HG02981 (cell line): ENCODE measurements around the gene TRIM67.
"Not testable (repeated sequence)": the region's sequence is repeated elsewhere in the genome, so short reads cannot be mapped to it uniquely, and the experiment has no call there.

Experiments used
- ATAC-seq: cut with Tn5 transposase; IDR thresholded peaks from one replicate; pipeline ENCODE4 v1.9.1; 2021; ENCODE audit warnings: mild to moderate bottlenecking, moderate library complexity; ENCODE audit not compliant: unreplicated experiment

TRIM67 gene

DNA sequence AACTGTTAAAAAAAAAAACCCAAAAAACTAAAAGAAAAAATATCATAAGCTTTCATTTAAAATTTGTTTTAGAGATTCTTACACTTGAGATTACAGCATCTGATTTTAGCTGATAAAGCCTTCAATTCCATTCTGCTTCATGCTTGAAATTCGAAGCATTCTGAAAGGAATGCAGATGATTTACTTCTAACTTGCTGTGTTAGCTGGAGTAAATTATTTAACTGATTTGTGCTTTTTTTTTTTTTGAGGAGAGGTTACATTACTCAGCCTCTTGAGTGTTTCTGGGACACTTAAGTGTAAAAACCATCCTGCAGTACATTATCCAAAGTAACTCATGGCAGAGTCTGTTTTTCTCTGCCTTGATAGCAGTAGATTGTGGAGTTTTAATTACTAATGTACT lies 4.5 kb upstream of the TRIM67 start:
- ATAC-seq, result no peak

DNA sequence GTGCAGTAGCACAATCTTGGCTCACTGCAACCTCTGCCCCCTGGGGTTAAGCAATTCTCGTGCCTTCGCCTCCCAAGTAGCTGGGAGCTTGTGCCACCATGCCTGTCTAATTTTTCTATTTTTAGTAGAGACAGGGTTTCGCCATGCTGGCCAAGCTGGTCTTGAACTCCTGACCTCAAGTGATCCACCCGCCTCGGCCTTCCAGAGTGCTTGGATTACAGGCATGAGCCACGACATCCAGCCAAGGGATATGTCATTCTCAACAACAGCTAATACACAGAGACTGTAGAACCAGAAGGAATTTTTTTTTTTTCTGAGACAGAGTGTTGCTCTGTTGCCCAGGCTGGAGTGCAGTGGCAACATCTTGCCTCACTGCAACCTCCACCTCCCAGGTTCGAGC lies 3.7 kb upstream of the TRIM67 start:
- ATAC-seq, result not testable (repeated sequence)

DNA sequence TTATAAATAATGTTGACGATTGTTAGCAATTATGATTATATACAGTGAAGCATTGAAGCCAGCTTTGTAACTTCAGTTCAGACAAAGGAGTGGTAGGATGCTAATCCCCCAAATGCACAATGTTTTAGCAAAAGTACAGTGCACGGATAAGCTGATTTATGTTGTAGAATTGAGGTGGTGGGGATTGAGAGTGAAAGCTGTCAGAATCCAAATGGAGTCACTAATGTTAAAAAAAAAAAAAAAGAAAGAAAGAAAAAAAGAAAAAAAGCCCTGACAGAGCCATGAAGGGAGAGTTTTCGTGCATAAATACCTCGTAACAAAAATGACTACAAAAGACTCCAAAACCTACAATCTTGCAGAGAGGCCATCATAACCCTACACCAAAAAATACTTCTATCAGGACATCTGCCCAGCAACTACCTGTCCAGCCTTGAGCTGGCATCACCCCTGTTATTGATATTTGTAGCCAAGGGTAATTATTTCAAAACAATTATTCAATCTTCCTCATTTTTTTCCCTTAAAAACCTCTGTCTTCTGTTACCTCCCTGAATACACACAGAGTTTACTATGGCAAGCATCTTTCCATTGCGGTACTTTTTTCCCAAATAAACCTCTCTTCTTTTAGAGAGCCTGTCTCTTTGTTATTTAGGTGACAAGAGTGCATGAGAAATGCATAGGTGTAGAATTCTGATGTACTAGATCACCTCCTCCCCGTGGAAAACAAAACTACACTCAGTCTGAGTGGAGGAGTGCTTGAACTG lies 2.5 kb upstream of the TRIM67 start:
- no peak for ATAC-seq

DNA sequence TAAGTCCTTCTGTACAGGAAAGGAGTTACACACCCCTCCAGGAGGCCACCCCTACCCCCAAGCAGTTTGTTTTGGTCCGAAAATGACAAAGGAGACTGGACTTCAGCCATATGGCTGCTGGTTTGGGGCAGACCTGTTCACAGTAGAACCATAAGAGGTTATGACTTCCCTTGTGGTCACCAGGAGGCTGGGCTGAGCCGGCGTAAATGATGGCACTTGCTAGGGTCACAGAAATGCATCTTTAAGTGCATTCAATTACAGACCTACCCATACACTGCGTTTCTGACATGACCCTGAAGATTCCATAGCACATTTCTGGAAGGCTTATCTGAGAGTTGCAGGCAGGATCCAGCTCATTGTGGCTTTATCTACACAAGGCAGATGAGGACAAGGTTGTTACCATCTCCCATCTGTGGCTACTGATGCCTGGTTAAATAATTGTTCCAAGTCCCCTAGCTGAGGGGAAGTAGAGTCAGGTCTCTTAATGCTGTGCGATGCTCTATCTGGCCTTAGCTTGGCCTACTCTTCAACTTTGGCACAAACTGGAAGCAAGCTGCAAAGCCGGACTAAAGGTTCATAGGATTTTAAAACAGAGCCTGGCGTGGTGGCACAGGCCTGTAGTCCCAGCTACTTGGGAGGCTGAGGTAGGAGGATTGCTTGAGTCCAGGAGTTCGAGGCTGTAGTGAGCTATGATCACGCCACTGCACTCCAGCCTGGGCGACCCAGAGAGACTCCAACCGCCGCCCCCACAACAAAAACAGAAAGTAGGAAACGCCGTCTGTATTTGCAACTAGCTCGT lies 1.7 kb upstream of the TRIM67 start:
- no peak for ATAC-seq

DNA sequence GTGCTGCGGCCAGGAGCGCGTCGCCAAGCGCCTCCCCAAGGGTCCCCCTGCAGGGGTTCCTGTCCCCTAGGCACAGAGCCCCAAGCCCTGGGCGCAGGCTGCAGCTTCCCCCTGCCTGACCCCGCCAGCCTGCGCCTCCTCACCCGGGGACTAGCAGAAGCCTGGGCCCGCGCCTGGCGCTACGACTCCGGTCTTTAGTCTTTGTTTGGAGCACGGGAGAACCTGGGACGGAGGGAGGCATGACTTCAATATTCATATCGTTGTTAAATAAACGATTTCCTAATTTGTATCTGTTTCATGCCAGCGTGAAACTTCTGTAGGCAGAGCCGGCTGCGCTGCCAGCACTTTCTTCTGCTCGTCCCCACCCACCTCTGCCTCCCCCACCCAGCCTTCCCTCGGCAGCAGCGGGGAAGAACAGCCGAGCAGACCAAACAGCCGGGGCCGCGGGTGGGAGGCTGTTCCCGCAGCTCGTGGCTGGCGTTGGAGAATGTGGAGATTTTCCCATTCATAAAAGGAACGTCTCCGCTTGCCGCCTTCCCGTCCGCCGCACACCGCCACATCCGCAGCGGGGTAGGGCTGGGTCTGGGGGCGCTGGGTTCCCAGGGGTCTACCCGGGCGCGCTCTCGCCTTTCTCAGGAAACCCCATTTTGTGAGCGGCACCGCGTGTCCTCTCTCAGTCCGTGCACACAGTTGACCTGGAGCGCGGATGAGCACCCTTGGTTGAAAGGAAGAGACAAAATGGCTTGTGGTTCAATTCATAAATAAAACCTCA lies 777 bp upstream of the TRIM67 start:
- no peak for ATAC-seq

DNA sequence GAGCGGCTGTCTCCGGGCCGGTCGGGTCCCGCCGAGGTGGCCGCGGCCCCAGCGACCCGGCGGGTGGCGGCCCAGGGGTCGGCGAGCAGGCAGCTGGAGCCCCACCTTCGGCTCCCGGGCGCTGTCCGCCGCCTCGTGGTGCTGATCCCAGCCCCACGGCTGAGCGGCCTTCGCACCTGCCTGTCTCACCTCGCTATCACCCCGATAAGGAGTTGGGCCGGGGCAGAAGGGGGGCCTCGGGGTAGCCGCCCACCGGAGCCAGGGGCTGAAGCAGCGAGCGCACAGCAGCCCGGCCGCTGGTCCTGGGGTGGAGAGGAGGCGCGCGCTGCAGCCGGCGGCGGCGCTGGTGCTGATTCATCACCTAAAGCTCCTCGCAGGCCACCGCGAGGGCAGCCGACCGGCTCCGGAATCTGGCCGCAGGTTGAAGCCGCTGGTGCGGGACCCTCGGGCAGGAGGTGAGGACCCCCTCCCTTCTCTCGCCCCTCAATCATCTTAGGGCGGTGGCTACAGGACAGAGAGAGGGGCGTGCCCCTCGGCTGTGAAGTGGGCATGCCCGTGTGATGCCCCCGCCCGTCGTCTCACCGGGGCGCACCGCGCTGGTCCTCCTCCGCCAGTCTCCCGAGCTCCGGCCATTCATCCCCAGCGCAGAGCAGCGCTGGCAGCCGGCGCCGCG lies 575 bp downstream of the TRIM67 start:
- peak; percentile 44 for ATAC-seq

DNA sequence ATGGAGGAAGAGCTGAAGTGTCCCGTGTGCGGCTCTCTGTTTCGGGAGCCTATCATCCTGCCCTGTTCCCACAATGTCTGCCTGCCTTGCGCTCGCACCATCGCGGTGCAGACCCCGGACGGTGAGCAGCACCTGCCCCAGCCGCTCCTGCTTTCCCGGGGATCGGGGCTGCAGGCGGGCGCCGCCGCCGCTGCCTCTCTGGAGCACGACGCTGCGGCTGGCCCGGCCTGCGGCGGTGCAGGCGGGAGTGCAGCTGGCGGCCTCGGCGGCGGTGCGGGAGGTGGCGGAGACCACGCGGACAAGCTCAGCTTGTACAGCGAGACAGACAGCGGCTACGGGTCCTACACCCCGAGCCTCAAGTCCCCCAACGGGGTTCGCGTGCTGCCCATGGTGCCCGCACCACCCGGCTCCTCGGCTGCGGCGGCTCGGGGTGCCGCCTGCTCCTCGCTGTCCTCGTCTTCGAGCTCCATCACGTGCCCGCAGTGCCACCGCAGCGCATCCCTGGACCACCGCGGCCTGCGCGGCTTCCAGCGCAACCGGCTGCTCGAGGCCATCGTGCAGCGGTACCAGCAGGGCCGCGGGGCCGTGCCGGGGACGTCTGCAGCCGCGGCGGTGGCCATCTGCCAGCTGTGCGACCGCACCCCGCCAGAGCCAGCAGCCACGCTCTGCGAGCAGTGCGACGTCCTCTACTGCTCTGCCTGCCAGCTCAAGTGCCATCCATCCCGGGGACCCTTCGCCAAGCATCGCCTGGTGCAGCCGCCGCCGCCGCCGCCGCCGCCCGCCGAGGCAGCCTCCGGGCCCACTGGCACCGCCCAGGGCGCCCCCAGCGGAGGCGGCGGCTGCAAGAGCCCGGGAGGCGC lies 1.3 kb downstream of the TRIM67 start:
- no peak for ATAC-seq

DNA sequence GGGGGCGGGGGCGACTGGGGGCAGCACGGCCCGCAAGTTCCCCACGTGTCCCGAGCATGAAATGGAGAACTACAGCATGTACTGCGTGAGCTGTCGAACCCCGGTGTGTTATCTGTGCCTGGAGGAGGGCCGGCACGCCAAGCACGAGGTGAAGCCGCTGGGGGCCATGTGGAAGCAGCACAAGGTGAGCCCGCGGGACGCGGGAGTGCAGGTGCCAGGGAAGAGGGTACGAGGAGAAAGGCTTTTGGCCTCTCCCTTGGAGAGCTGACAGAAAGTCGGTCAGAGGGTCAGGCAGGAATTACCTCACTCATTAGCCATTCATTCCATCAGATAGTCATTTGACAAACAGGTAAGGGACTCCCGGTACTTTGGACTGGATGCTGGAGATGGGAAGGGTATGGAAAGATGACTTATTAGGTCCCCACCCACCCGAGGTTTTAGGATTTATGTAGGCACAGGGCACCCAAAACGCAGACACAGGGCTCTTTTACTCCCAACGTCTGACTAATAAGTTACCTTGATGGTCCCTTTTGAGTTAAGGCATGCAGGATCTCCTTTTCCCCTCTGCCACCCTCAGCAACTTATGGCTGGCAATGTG lies 2.1 kb downstream of the TRIM67 start:
- no peak for ATAC-seq

DNA sequence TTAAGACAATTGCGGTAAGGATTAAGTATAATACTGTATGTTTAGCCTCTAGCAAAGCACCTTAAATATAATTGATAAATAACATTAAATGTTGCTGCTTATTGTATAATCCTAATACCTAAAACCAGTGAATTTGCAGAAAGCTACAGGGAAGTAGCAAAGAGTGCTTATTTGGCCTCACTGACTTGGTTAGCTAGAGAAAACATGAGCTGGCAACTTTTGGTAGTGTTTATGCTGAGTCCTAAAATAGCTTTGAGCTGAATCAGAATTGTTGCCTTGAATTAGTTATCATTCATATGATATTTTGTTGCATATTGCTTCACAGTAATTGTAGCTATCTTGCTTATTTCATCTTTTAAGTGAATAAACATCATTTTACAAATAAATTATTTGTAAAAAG lies 3.5 kb downstream of the TRIM67 start:
- no peak for ATAC-seq

DNA sequence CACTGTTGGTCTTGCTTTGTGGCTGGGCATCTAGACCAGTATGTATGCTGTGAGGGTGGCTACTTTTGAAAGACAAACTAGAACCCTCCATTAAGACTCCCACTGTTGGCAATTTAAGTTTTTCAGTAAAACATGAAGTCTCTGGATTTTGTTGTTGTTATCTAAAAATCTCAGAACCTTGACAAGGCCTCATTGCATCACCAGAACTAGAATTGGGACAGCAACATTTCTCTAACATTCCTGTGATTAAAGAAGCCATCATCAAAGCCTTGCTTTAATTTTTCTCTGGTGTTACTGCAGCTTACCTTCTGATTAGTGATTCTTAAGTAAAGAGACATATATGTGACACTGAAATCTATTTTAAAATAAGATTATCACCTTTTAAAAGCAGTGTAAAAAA lies 4.5 kb downstream of the TRIM67 start:
- ATAC-seq, result no peak

DNA sequence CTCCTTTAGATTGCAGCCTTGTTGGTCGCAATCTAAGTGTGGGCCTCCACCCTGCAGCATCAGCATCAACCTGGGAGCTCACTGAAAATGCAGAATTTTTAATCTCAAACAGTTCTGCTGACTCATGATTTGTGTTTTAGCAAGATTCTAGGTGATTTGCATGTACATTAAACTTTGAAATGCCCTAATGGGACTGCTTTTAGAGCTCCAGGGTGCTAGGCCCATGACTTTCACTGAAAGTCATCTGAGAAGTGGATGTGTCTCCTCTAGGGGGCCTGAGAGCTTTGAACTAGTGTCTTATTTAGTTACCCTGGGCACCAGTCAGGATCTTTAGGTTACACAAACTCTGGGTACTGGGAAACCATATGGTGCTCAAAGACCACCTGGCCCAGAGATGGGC lies 9.0 kb downstream of the TRIM67 start:
- ATAC-seq, result no peak

DNA sequence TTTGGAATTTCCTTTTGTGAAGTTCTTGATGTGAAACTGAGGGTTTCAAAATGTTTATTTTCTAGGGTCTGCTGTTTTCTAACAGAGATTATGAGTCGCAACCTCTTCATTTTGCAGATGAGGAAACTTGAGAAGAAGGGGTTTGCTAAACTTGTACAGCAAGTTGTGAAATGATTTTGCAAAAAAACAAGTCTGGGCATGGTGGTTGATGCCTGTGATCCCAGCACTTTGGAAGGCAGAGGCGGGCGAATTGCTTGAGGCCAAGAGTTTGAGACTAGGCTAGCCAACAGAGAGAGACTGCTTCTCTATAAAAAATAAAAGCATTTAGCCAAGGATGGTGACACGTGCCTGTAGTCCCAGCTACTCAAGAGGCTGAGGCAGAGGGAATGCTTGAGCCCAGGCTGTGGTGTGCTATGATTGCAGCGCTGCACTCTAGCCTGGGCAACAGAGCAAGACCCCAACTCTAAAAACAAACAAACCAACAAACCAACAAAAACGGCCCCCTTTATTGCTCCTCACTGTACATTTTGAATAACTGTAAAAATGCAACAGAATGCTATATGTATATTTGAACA lies 9.9 kb downstream of the TRIM67 start:
- no peak for ATAC-seq

DNA sequence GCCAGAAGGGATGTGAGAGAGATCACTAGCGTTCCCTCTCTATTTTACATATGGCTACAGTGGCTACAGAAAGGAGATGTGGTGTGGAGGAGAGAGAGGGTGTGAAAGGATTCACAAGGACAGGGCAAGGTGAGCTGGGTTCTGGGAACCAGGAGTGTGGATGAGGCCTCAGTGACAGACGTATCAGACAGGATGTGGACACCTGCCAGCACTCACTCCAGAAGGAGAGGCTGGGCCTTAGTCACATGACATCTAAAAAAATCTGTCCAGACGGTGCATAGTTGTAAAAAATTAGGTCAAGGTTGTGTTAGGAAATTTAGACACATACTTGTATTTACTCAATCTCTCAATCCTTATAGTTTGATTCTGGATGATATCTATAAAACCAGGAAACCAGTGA lies 10.6 kb downstream of the TRIM67 start:
- no peak for ATAC-seq

DNA sequence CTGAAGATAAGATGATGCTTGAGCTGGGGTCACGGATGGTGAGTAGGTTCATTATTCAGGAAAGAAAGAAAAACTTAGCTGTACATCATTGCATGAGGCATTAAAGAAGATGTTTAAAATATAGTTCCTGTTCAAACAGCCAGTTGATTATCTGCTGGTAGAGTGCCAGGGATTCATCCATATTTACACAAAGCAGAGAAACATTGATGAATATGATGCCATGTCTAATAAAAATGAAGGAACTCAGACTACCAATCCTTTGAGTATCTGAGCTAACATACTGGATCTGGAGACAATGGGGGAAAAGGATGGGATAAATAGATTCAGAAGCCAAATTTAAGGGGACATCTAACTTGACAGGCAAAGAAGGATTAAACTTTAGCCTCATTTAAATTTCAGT lies 14.6 kb downstream of the TRIM67 start:
- ATAC-seq, result no peak

DNA sequence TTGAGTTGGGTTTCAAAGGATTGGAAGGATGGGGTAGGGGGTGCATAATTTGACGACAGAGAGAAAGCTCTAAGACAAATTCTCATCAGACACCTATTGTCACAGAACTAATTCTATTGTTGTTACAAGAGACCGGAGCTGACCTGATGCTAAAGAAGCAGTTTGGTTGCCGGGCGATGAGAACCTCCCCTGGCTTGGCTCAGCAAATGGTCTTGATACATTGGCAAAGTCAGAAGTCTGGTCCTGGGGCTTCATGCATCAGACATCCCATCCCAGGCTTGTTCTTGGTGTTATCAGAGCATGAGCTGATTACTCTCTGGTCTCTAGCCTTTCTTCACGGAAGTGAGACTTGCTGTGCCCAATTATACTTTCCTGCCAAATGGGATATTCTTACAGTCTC lies 15.4 kb downstream of the TRIM67 start:
- no peak for ATAC-seq

DNA sequence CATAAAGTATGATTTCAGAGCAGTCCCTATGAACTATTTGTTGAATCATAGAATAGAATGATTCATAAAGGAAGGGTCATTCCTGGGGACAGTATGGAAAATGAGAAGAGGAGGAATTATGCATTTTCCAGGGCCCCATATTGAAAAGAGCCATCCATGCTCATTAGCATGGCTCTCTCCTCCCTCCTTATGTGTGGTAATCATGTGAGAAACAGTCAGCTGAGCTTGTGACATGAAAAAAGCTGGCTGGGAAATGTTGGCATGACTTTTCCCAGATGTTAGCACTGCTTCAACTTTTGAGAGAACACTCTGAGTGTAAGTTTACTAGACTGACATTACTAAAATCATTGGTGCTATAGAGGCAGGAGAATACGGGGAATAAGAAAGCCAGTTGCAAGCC lies 16.1 kb downstream of the TRIM67 start:
- no peak for ATAC-seq

DNA sequence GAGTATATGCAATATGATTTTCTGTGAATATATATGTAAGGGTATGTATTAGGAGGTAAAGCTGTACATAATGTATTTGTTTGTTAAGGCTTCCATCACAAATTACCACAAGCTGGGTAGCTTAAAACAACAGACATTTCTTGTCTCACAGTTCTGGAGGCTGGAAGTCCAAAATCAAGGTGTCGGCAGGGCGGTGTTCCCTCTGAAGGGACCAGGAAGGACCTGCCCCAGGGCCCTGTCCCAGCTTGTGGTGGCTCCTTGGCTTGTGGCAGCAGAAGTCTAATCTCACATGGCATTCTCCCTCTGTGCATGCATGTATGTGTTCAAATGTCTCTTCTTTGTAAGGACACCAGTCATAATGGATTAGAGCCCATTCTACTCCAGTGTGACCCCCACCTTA lies 17.1 kb downstream of the TRIM67 start:
- ATAC-seq, result no peak

DNA sequence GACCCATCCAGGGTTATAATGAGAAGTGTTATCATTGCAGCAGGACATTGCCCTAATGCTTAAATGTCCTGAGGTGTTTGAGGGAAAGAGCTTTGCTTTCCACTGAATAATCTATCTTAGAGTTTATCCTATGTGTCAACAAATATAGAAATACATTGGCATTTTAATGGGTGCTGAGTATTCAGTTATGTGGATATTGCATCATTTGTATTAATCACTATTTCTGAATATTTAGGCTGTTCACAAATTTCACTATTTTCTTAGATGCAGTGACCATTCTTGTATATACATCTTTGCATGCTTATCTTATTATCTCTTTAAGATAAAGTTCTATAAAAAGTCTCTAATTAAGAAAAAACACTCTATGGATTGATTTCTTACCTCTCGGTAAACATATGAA lies 18.2 kb downstream of the TRIM67 start:
- no peak for ATAC-seq

DNA sequence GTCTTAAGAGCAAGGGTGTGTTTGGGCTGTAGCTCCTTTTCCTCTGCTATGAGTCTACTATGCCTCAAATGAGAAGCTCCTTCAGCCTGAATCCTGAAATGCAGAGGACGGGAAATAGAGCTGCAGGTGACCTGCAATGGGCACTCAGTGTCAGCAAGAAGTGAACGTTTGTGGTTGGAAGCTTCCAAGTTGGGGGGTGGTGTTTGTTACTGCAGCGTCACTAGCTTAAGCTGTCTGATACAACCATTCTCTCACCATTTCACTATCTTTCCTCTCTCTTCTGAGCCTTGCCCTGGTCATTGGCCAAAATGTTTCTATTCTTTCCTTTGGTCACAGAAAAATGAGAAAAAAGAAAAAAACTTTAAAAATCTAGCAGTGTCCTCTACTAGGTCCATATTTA lies 19.4 kb downstream of the TRIM67 start:
- ATAC-seq, result no peak

DNA sequence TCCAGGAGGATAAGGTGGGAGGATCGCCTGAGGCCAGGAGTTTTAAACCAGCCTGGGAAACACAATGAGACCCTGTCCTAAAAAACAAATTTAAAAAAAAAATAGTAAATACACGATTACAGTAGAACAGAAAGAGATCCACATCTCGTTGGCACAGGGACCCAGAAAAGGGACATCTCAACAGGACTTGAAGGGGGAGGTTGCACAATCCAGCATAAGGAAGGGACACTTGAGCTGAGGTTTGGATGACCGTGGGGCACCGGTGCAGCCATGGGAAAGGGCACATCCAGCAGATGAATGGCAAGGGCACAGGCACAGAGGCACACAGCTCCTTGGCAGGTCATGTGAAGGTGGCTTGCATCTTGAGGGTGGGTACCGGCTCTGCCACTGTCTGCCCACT lies 20.5 kb downstream of the TRIM67 start:
- ATAC-seq, result no peak
